HG02973 (cell line): ENCODE measurements around the gene NRXN3.

Source experiments
- ATAC-seq: cut with Tn5 transposase; IDR thresholded peaks from one replicate; pipeline ENCODE4 v1.9.1; 2021; ENCODE audit warnings: moderate library complexity; ENCODE audit not compliant: unreplicated experiment

The NRXN3 gene

GRCh38 chr14:78319406-78319805 lies 149.2 kb downstream of the NRXN3 start:
- no peak for ATAC-seq

- no peak for ATAC-seq
Measured at GRCh38 chr14:78319887-78320635, 149.9 kb downstream of the NRXN3 start.

GRCh38 chr14:78324353-78324752 lies 154.2 kb downstream of the NRXN3 start:
- ATAC-seq: no peak

GRCh38 chr14:78325911-78326310 lies 155.7 kb downstream of the NRXN3 start:
- ATAC-seq: no peak

GRCh38 chr14:78327426-78328221 lies 157.5 kb downstream of the NRXN3 start:
- ATAC-seq: no peak

- ATAC-seq: no peak
Measured at GRCh38 chr14:78329371-78329770, 159.2 kb downstream of the NRXN3 start.

GRCh38 chr14:78335531-78335930 lies 165.4 kb downstream of the NRXN3 start:
- no peak for ATAC-seq

GRCh38 chr14:78340250-78340649 lies 170.1 kb downstream of the NRXN3 start:
- ATAC-seq: no peak

GRCh38 chr14:78341827-78342389 lies 171.7 kb downstream of the NRXN3 start:
- no peak for ATAC-seq

- no peak for ATAC-seq
Measured at GRCh38 chr14:78342879-78343278, 172.7 kb downstream of the NRXN3 start.

GRCh38 chr14:78344290-78344689 lies 174.1 kb downstream of the NRXN3 start:
- no peak for ATAC-seq

- ATAC-seq: no peak
Measured at GRCh38 chr14:78345131-78345744, 175.1 kb downstream of the NRXN3 start.

GRCh38 chr14:78346747-78347146 lies 176.6 kb downstream of the NRXN3 start:
- no peak for ATAC-seq

GRCh38 chr14:78355109-78355508 lies 184.9 kb downstream of the NRXN3 start:
- no peak for ATAC-seq

- ATAC-seq: no peak
Measured at GRCh38 chr14:78356391-78356790, 186.2 kb downstream of the NRXN3 start.

GRCh38 chr14:78358591-78358990 lies 188.4 kb downstream of the NRXN3 start:
- no peak for ATAC-seq

- ATAC-seq: no peak
Measured at GRCh38 chr14:78359581-78359980, 189.4 kb downstream of the NRXN3 start.

GRCh38 chr14:78363008-78363407 lies 192.8 kb downstream of the NRXN3 start:
- ATAC-seq: no peak

GRCh38 chr14:78367355-78367754 lies 197.2 kb downstream of the NRXN3 start:
- no peak for ATAC-seq

GRCh38 chr14:78383060-78383459 lies 212.9 kb downstream of the NRXN3 start:
- ATAC-seq: no peak

- ATAC-seq: no peak
Measured at GRCh38 chr14:78398216-78398615, 228.0 kb downstream of the NRXN3 start.
